H1 (cell line): Measurements from ENCODE around the gene SLC1A3. TPM values are rescaled to one million over a fixed set of nuclear protein-coding genes. Genes with fewer than 3 reads are reported as not detected.

Source experiments
- CTCF ChIA-PET: fragments of 300-600 bp; sonication (Branson Sonifier 250); formaldehyde crosslinking; loops from one replicate; lab custom pipeline; 2021; ENCODE audit not compliant: partially characterized antibody; lab: Charles Lee
- POLR2A ChIA-PET: fragments of 300-600 bp; sonication (Branson Sonifier 250); formaldehyde crosslinking; loops from one replicate; lab custom pipeline; 2021; ENCODE audit warnings: inconsistent platforms; ENCODE audit not compliant: partially characterized antibody; lab: Charles Lee
- DNase-seq, 2 experiments: peaks; one replicate each; pipeline versions ENCODE4 v3.0.0 to v3.0.0-alpha.2; 2010 to 2022; ENCODE audit warnings: low spot score in 2 of 2, low read depth in 1 of 2, mixed read lengths in 1 of 2
- FAIRE-seq: peaks from 2 replicates; lab custom pipeline; 2011; peaks lifted over from hg19 to GRCh38; lab: Jason Lieb, UNC
- H2AFZ ChIP-seq: 2 replicates; pipeline ENCODE4 v1.8.1; 2012; ENCODE audit warnings: low read length, inconsistent platforms
- H2AK5ac ChIP-seq: 2 replicates; pipeline ENCODE4 v1.6.1; 2013; ENCODE audit warnings: low read depth, low read length
- H2BK120ac ChIP-seq: replicated peaks from 2 replicates; pipeline ENCODE3; 2013; ENCODE audit warnings: low read depth, low read length, inconsistent platforms
- H2BK12ac ChIP-seq: 2 replicates; pipeline ENCODE4 v1.6.1; 2013; ENCODE audit warnings: low read depth, low read length
- H2BK15ac ChIP-seq: 2 replicates; pipeline ENCODE4 v1.6.1; 2013; ENCODE audit warnings: low read length
- H2BK20ac ChIP-seq: 2 replicates; pipeline ENCODE4 v1.6.1; 2013; ENCODE audit warnings: low read length
- H2BK5ac ChIP-seq: 2 replicates; pipeline ENCODE4 v1.6.1; 2013; ENCODE audit warnings: low read depth, low read length
- H3K14ac ChIP-seq: 2 replicates; pipeline ENCODE4 v1.6.1; 2013; ENCODE audit warnings: inconsistent platforms; ENCODE audit not compliant: insufficient read length
- H3K18ac ChIP-seq: 2 replicates; pipeline ENCODE4 v1.6.1; 2013; ENCODE audit warnings: low read length; ENCODE audit errors: extremely low read depth
- H3K23ac ChIP-seq: 2 replicates; pipeline ENCODE4 v1.6.1; 2013; ENCODE audit warnings: inconsistent platforms; ENCODE audit not compliant: insufficient read length
- H3K23me2 ChIP-seq: 2 replicates; pipeline ENCODE4 v1.6.1; 2013; ENCODE audit warnings: low read depth, low read length
- H3K27ac ChIP-seq: 2 replicates; pipeline ENCODE4 v1.6.1; 2011; ENCODE audit warnings: low read depth, low read length, inconsistent platforms
- H3K27me3 ChIP-seq, 4 experiments: replicated peaks in 1 of 4; 1 replicate in 1 of 4; 2 replicates in 3 of 4; pipeline versions ENCODE4 v1.6.1 to v1.8.1; 2011 to 2013; ENCODE audit warnings: low read length in 3 of 4, mild to moderate bottlenecking in 3 of 4, inconsistent platforms in 2 of 4, mixed read lengths in 2 of 4, moderate library complexity in 1 of 4; ENCODE audit not compliant: control insufficient read depth in 3 of 4, insufficient read depth in 3 of 4; ENCODE audit errors: extremely low read depth in 1 of 4
- H3K36me3 ChIP-seq, 4 experiments: 2 replicates each; pipeline versions ENCODE4 v1.6.1 to v1.8.1; 2011 to 2013; ENCODE audit warnings: mild to moderate bottlenecking in 4 of 4, low read length in 3 of 4, moderate library complexity in 2 of 4, control low read depth in 1 of 4, inconsistent platforms in 1 of 4; ENCODE audit not compliant: insufficient read depth in 4 of 4, control insufficient read depth in 2 of 4
- H3K4ac ChIP-seq: replicated peaks from 2 replicates; pipeline ENCODE3; 2013; ENCODE audit warnings: low read length, low read depth, mixed read lengths, inconsistent platforms; ENCODE audit not compliant: insufficient read length
- H3K4me1 ChIP-seq, 4 experiments: replicated peaks in 1 of 4; 1 replicate in 1 of 4; 2 replicates in 3 of 4; pipeline versions ENCODE4 v1.6.1 to v1.8.1; 2011 to 2013; ENCODE audit warnings: low read length in 3 of 4, inconsistent platforms in 2 of 4, mixed read lengths in 1 of 4; ENCODE audit not compliant: insufficient read depth in 4 of 4, control insufficient read depth in 3 of 4
- H3K4me2 ChIP-seq, 2 experiments: 2 replicates each; pipeline versions ENCODE4 v1.6.1 to v1.8.1; 2011 to 2013; ENCODE audit warnings: low read depth in 2 of 2, low read length in 2 of 2, control low read depth in 1 of 2, inconsistent platforms in 1 of 2, mild to moderate bottlenecking in 1 of 2; ENCODE audit not compliant: insufficient read depth in 1 of 2
- H3K4me3 ChIP-seq, 4 experiments: fragments of 200-600, 300-600 bp in 1 of 4; sonication (generic), shearing (Covaris generic), sonication (Bioruptor Twin) in 1 of 4; 2 replicates each; pipeline versions ENCODE4 v1.5.1 to v1.8.1; 2011 to 2016; ENCODE audit warnings: low read length in 4 of 4, low read depth in 3 of 4, control low read depth in 2 of 4, inconsistent platforms in 2 of 4, mild to moderate bottlenecking in 2 of 4, mixed read lengths in 1 of 4, moderate library complexity in 1 of 4; ENCODE audit not compliant: insufficient read depth in 2 of 4; ENCODE audit errors: extremely low read depth in 1 of 4
- H3K56ac ChIP-seq: replicated peaks from 2 replicates; pipeline ENCODE3; 2013; ENCODE audit warnings: low read depth, mild to moderate bottlenecking, mixed read lengths, low read length, inconsistent platforms; ENCODE audit not compliant: insufficient read length
- H3K79me1 ChIP-seq: 2 replicates; pipeline ENCODE4 v1.6.1; 2013; ENCODE audit warnings: low read depth, low read length, control low read depth
- H3K79me2 ChIP-seq, 2 experiments: 2 replicates each; pipeline versions ENCODE4 v1.6.1 to v1.8.1; 2012 to 2013; ENCODE audit warnings: low read length in 2 of 2, mild to moderate bottlenecking in 2 of 2, inconsistent platforms in 1 of 2; ENCODE audit not compliant: insufficient read depth in 2 of 2, control insufficient read depth in 1 of 2
- H3K9ac ChIP-seq, 4 experiments: replicated peaks in 1 of 4; 1 replicate in 1 of 4; 2 replicates in 3 of 4; pipeline versions ENCODE4 v1.6.1 to v1.8.1; 2011 to 2013; ENCODE audit warnings: low read depth in 3 of 4, low read length in 3 of 4, control low read depth in 2 of 4, mild to moderate bottlenecking in 2 of 4, moderate library complexity in 2 of 4, inconsistent platforms in 1 of 4; ENCODE audit errors: extremely low read depth in 1 of 4
- H3K9me3 ChIP-seq, 2 experiments: 2 replicates each; pipeline versions ENCODE4 v1.6.1 to v1.8.1; 2012 to 2013; ENCODE audit warnings: mild to moderate bottlenecking in 2 of 2, moderate library complexity in 2 of 2, control low read depth in 1 of 2, inconsistent platforms in 1 of 2, low read depth in 1 of 2, low read length in 1 of 2, mixed read lengths in 1 of 2; ENCODE audit not compliant: insufficient read depth in 2 of 2
- H4K20me1 ChIP-seq, 2 experiments: replicated peaks in 1 of 2; 2 replicates each; pipeline versions ENCODE3 to v1.8.1; 2011 to 2013; ENCODE audit warnings: inconsistent platforms in 2 of 2, low read length in 2 of 2, mild to moderate bottlenecking in 1 of 2; ENCODE audit not compliant: insufficient read depth in 2 of 2, control insufficient read depth in 1 of 2
- H4K5ac ChIP-seq: 2 replicates; pipeline ENCODE4 v1.6.1; 2013; ENCODE audit warnings: low read length, low read depth, mixed read lengths, inconsistent platforms; ENCODE audit not compliant: insufficient read length
- H4K8ac ChIP-seq: 2 replicates; pipeline ENCODE4 v1.8.0; 2013; ENCODE audit warnings: mild to moderate bottlenecking, moderate library complexity, low read length, inconsistent platforms; ENCODE audit not compliant: insufficient read depth; ENCODE audit errors: extremely low read depth
- H4K91ac ChIP-seq: replicated peaks from 2 replicates; pipeline ENCODE3; 2013; ENCODE audit warnings: low read length, mixed read lengths, inconsistent platforms; ENCODE audit not compliant: insufficient read length
- BCL11A ChIP-seq, 2 experiments: IDR thresholded peaks; one replicate each; pipeline ENCODE4 v1.6.1; 2011; ENCODE audit warnings: low read depth in 2 of 2, low read length in 2 of 2, mild to moderate bottlenecking in 2 of 2
- MAFK ChIP-seq: IDR thresholded peaks from 2 replicates; pipeline ENCODE4 v1.6.1; 2012; ENCODE audit warnings: low read depth, mild to moderate bottlenecking, improper control_type of control experiment, low read length
- RXRA ChIP-seq: IDR thresholded peaks from 2 replicates; pipeline ENCODE4 v1.6.1; 2011; ENCODE audit warnings: low read depth, mild to moderate bottlenecking, low read length, moderate library complexity; ENCODE audit not compliant: insufficient read depth
- WGBS, 2 experiments: shearing (Covaris generic) in 1 of 2; methylation state at CpG; one replicate each; pipeline versions ENCODE4 v1.1.6 to v1.1.7; 2013 to 2015; ENCODE audit warnings: low lambda C conversion rate in 2 of 2, mixed read lengths in 2 of 2, inconsistent platforms in 1 of 2, low coverage in 1 of 2, missing lambda C conversion rate in 1 of 2; ENCODE audit not compliant: insufficient replicate concordance in 2 of 2, insufficient coverage in 1 of 2, insufficient read length in 1 of 2; ENCODE audit errors: extremely low coverage in 1 of 2, missing lambda C conversion rate in 1 of 2; 5-methylcytosine and 5-hydroxymethylcytosine counted together
- polyA plus RNA-seq, 7 experiments: library from polyadenylated mRNA; depleted of rRNA in 3 of 7; stranded (reverse) in 5 of 7; unstranded in 2 of 7; fragments of >200 nt in 5 of 7; fragments of 200-250 nt in 2 of 7; gene quantifications; 1 replicate in 5 of 7; 2 replicates in 1 of 7; 4 replicates in 1 of 7; pipeline versions ENCODE4 v1.2.1 to v1.2.3, GENCODE V29; 2011 to 2013; ENCODE audit warnings: missing spikeins in 2 of 7, mixed read lengths in 2 of 7
- total RNA-seq: library from RNA; stranded (reverse); fragmentation: NEBNext Ultra II Directional; extraction: Animal tissue kit (Norgen Biotek cat#: 25700); gene quantifications from 2 replicates; pipeline ENCODE4 v1.2.1, GENCODE V29; 2021

The SLC1A3 gene
- total and polyA plus RNA-seq, 2 of the 8 experiments (the other 6 are each of a cell fraction or from before 2014, with no cell fraction given), result 26.7 to 35.3 TPM

GRCh38 chr5:36558641-36559040 lies 47.8 kb upstream of the SLC1A3 start:
- Histone ChIP-seq H3K14ac (no peak overlapping the region), H3K9me3 (no peaks in the 10 kb centered on the region), H3K23me2 (no peaks in the 10 kb centered on the region), H3K4me2 (no peak overlapping the region), H3K4ac (no peak overlapping the region), H2BK15ac (no peak overlapping the region), H2BK20ac (no peak overlapping the region), H2BK12ac (no peak overlapping the region), H3K4me1 (no peaks in the 10 kb centered on the region), H3K4me3 (no peak overlapping the region), H2AK5ac (no peak overlapping the region), H3K27me3 (no peaks in the 10 kb centered on the region), H2BK120ac (no peak overlapping the region), H3K27ac (no peak overlapping the region), H4K91ac (no peak overlapping the region), H3K79me1 (no peaks in the 10 kb centered on the region), H4K8ac (no peak overlapping the region), H3K79me2 (no peaks in the 10 kb centered on the region), H4K5ac (no peak overlapping the region), H3K9ac (no peak overlapping the region), H3K18ac (no peak overlapping the region), H2AFZ (no peak overlapping the region), H2BK5ac (no peak overlapping the region), H3K23ac (no peak overlapping the region), H4K20me1 (no peaks in the 10 kb centered on the region), H3K36me3 (no peaks in the 10 kb centered on the region), H3K56ac (no peak overlapping the region)
- no peak for DNase-seq
- WGBS, 2 experiments, result 93% methylated on average over 2 of the region's 2 CpGs; no CpG with 5 or more reads in 1 of the 2 experiments
- ChIA-PET CTCF (interaction anchor here (0.6 kb wide), 1 partner anchor 163 kb away, joined by 5 read pairs; no protein-coding TSS in a partner anchor), POLR2A (no interaction called here)
- no peak for FAIRE-seq
- TF ChIP-seq MAFK (no peak), BCL11A (IDR thresholded peaks at IDR 0.05; ENCODE audit: low read depth in 2 of 2, low read length in 2 of 2) (no peak), RXRA (no peak)
